CD14-positive monocyte (primary cell): Measurements from ENCODE around the gene BROX. TPM values are rescaled to one million over a fixed set of nuclear protein-coding genes. Genes with fewer than 3 reads are reported as not detected.

Source experiments
- DNase-seq, 3 donors: peaks; one replicate each; pipeline ENCODE4 v3.0.0-alpha.2; 2011 to 2022
- H2AFZ ChIP-seq: 2 replicates; pipeline ENCODE4 v1.6.0; 2012; ENCODE audit warnings: mild to moderate bottlenecking, low read depth, low read length, inconsistent platforms; ENCODE audit not compliant: insufficient read depth, poor library complexity, severe bottlenecking
- H3K27ac ChIP-seq, 2 donors: 1 replicate in 1 of 2; 2 replicates in 1 of 2; pipeline ENCODE4 v1.5.1; 2012 to 2013; ENCODE audit warnings: low read length in 2 of 2, control low read depth in 1 of 2, inconsistent platforms in 1 of 2, low read depth in 1 of 2, mild to moderate bottlenecking in 1 of 2
- H3K27me3 ChIP-seq, 2 donors: one replicate each; pipeline versions ENCODE4 v1.6.0 to v1.6.1; 2011 to 2013; ENCODE audit warnings: low read length in 2 of 2; ENCODE audit not compliant: control insufficient read depth in 2 of 2, insufficient read depth in 2 of 2
- H3K36me3 ChIP-seq, 2 donors: replicated peaks in 1 of 2; 1 replicate in 1 of 2; 2 replicates in 1 of 2; pipeline versions ENCODE4 v1.5.1 to v1.6.1; 2012 to 2013; ENCODE audit warnings: low read length in 2 of 2, control low read depth in 1 of 2, inconsistent platforms in 1 of 2, mild to moderate bottlenecking in 1 of 2; ENCODE audit not compliant: insufficient read depth in 2 of 2, control insufficient read depth in 1 of 2
- H3K4me1 ChIP-seq, 2 donors: 1 replicate in 1 of 2; 2 replicates in 1 of 2; pipeline versions ENCODE4 v1.5.1 to v1.6.1; 2012 to 2013; ENCODE audit warnings: low read length in 2 of 2, control low read depth in 1 of 2, inconsistent platforms in 1 of 2, mild to moderate bottlenecking in 1 of 2, moderate library complexity in 1 of 2; ENCODE audit not compliant: insufficient read depth in 2 of 2, control insufficient read depth in 1 of 2
- H3K4me2 ChIP-seq: replicated peaks from 2 replicates; pipeline ENCODE3; 2012; ENCODE audit warnings: low read length, moderate library complexity, mild to moderate bottlenecking; ENCODE audit not compliant: poor library complexity, severe bottlenecking; ENCODE audit errors: extremely low read depth
- H3K4me3 ChIP-seq, 3 experiments: fragments of 200-600 bp in 1 of 3; sonication (generic) in 1 of 3; replicated peaks in 1 of 3; 1 replicate in 2 of 3; 2 replicates in 1 of 3; pipeline ENCODE4 v1.5.1; 2011 to 2013; ENCODE audit warnings: low read length in 3 of 3, mild to moderate bottlenecking in 3 of 3, control low read depth in 2 of 3, low read depth in 2 of 3, inconsistent platforms in 1 of 3, moderate library complexity in 1 of 3
- H3K79me2 ChIP-seq: 2 replicates; pipeline ENCODE4 v1.6.0; 2012; ENCODE audit warnings: mild to moderate bottlenecking, control low read depth, inconsistent platforms, low read length, moderate library complexity; ENCODE audit not compliant: insufficient read depth
- H3K9ac ChIP-seq: 2 replicates; pipeline ENCODE4 v1.6.0; 2017; ENCODE audit warnings: low read length, mild to moderate bottlenecking; ENCODE audit not compliant: insufficient read depth, poor library complexity, severe bottlenecking
- H3K9me3 ChIP-seq, 2 donors: replicated peaks in 1 of 2; 1 replicate in 1 of 2; 2 replicates in 1 of 2; pipeline versions ENCODE4 v1.5.1 to v1.6.1; 2012 to 2013; ENCODE audit warnings: low read length in 2 of 2, control low read depth in 1 of 2; ENCODE audit not compliant: control insufficient read depth in 1 of 2, insufficient read depth in 1 of 2
- H4K20me1 ChIP-seq: 2 replicates; pipeline ENCODE4 v1.6.0; 2012; ENCODE audit warnings: mild to moderate bottlenecking, low read length, control low read depth, moderate library complexity; ENCODE audit not compliant: insufficient read depth
- H3K27ac Mint-ChIP-seq, 7 donors: one replicate each; pipeline ENCODE4 v1.8.0; 2020; ENCODE audit warnings: mild to moderate bottlenecking in 7 of 7, mixed read lengths in 7 of 7, moderate library complexity in 6 of 7, inconsistent platforms in 2 of 7
- H3K27me3 Mint-ChIP-seq, 3 donors: one replicate each; pipeline ENCODE4 v1.8.0; 2021 to 2022; ENCODE audit warnings: low read depth in 3 of 3, mild to moderate bottlenecking in 3 of 3, mixed read lengths in 3 of 3, moderate library complexity in 3 of 3, inconsistent platforms in 1 of 3
- H3K36me3 Mint-ChIP-seq, 2 donors: one replicate each; pipeline ENCODE4 v1.8.0; 2020; ENCODE audit warnings: mixed read lengths in 2 of 2, inconsistent platforms in 1 of 2, mild to moderate bottlenecking in 1 of 2
- H3K4me1 Mint-ChIP-seq: one replicate; pipeline ENCODE4 v1.8.0; 2020; ENCODE audit warnings: mild to moderate bottlenecking, mixed read lengths
- H3K4me3 Mint-ChIP-seq, 2 donors: one replicate each; pipeline ENCODE4 v1.8.0; 2020; ENCODE audit warnings: mild to moderate bottlenecking in 2 of 2, mixed read lengths in 2 of 2, moderate library complexity in 1 of 2
- H3K9me3 Mint-ChIP-seq, 7 donors: one replicate each; pipeline ENCODE4 v1.8.0; 2020 to 2022; ENCODE audit warnings: mixed read lengths in 7 of 7, mild to moderate bottlenecking in 6 of 7, moderate library complexity in 6 of 7, inconsistent platforms in 2 of 7
- WGBS: methylation state at CpG from one replicate; pipeline ENCODE4 v1.1.5; 2013; ENCODE audit warnings: missing lambda C conversion rate; ENCODE audit not compliant: insufficient coverage; 5-methylcytosine and 5-hydroxymethylcytosine counted together
- intact Hi-C, 2 donors: fragments of 100-400 bp; cut with micrococcal nuclease; formaldehyde crosslinking; loops; one replicate each; pipeline versions ENCODE4 v1.15.0 to v1.15.1; 2023
- polyA plus RNA-seq, 3 donors: library from polyadenylated mRNA; depleted of rRNA in 1 of 3; unstranded in 2 of 3; stranded (reverse) in 1 of 3; fragments of 300-500 nt in 2 of 3; fragments of >200 nt in 1 of 3; fragmentation: Illumina TruSeq in 2 of 3; gene quantifications; 1 replicate in 2 of 3; 2 replicates in 1 of 3; pipeline ENCODE4 v1.2.3, GENCODE V29; 2012 to 2021
- TF ChIP-seq, protein P1 (sequence below): fragments of 200-600 bp; IDR thresholded peaks from one replicate; pipeline ENCODE4 v1.8.0; 2022; ENCODE audit warnings: antibody characterized with exemption, mild to moderate bottlenecking

BROX gene
- polyA plus RNA-seq, 3 donors, result 9.0 to 35.4 (median 26.2) TPM

DNA sequence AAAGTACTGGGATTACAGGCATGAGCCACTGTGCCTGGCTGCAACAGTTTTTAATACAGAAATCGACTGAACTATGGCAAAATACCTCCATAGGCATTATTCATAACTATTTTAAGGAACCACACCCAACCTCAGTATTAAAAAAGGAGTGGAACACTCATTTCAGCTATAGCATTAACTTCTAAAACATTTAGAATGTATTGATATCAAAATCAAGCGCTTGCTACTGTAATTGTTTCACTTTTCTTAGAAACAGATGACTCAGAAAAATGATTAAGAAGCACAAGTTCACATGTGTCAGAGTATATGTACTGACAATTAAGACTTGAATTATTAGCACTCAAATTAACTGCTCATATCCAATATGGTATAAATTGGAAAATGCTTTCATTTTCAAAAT is 15.2 kb upstream of the BROX start:
- no peak overlapping the region for H3K27ac ChIP-seq
- DNase-seq, result no peak
- H3K27me3 ChIP-seq, result no peaks in the 10 kb centered on the region
- H3K4me3 ChIP-seq, result no peak overlapping the region
- intact Hi-C loops, result no loop called here
- Mint-ChIP-seq H3K4me1 (no peaks in the 10 kb centered on the region), H3K4me3 (no peak overlapping the region), H3K9me3 (no peaks in the 10 kb centered on the region), H3K27me3 (no peaks in the 10 kb centered on the region), H3K36me3 (peaks cover 26 to 36% of the 10 kb centered on the region in 2 donors), H3K27ac (no peak overlapping the region)
- H3K36me3 ChIP-seq, result peaks cover 27 to 65% of the 10 kb centered on the region in 2 donors
- H3K4me2 ChIP-seq, result no peak overlapping the region
- no peak overlapping the region for H2AFZ ChIP-seq
- H3K4me1 ChIP-seq, result no peaks in the 10 kb centered on the region
- no peak overlapping the region for H3K9ac ChIP-seq
- H4K20me1 ChIP-seq, result peaks cover 15% of the 10 kb centered on the region
- TF ChIP-seq, protein P1, sequence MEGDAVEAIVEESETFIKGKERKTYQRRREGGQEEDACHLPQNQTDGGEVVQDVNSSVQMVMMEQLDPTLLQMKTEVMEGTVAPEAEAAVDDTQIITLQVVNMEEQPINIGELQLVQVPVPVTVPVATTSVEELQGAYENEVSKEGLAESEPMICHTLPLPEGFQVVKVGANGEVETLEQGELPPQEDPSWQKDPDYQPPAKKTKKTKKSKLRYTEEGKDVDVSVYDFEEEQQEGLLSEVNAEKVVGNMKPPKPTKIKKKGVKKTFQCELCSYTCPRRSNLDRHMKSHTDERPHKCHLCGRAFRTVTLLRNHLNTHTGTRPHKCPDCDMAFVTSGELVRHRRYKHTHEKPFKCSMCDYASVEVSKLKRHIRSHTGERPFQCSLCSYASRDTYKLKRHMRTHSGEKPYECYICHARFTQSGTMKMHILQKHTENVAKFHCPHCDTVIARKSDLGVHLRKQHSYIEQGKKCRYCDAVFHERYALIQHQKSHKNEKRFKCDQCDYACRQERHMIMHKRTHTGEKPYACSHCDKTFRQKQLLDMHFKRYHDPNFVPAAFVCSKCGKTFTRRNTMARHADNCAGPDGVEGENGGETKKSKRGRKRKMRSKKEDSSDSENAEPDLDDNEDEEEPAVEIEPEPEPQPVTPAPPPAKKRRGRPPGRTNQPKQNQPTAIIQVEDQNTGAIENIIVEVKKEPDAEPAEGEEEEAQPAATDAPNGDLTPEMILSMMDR, result no peak
- WGBS, result no CpG with 5 or more reads among the region's 2 CpGs
- H3K9me3 ChIP-seq, result no peaks in the 10 kb centered on the region
- H3K79me2 ChIP-seq, result peaks cover 19% of the 10 kb centered on the region

DNA sequence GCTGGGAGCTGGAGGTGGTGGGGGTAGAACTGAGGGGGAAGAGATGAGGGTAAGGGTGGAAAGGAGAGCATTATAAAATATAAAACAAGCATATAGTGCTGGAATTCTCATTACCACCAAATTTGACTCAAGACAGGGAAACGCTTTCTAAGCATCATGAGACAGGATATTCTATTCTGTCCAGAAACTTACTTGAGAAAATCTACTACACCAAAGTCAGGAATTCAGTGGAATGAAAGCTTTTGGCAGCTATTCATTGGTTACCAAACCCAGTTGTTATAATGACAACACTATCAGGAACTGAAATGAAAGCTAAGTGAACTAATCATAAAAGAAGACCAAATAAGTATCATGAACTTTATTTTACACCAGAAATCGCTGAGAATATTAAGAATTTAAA is 14.5 kb upstream of the BROX start:
- H3K79me2 ChIP-seq, result peaks cover 19% of the 10 kb centered on the region
- intact Hi-C loops, result no loop called here
- Mint-ChIP-seq H3K36me3 (peaks cover 26 to 36% of the 10 kb centered on the region in 2 donors), H3K27me3 (no peaks in the 10 kb centered on the region), H3K4me3 (no peak overlapping the region), H3K9me3 (no peaks in the 10 kb centered on the region), H3K27ac (no peak overlapping the region), H3K4me1 (no peaks in the 10 kb centered on the region)
- WGBS, result no CpG with 5 or more reads among the region's 2 CpGs
- no peaks in the 10 kb centered on the region for H3K9me3 ChIP-seq
- no peak overlapping the region for H3K4me2 ChIP-seq
- TF ChIP-seq, protein P1, result no peak
- H3K4me1 ChIP-seq, result no peaks in the 10 kb centered on the region
- no peak overlapping the region for H2AFZ ChIP-seq
- H3K36me3 ChIP-seq, result peaks cover 28 to 65% of the 10 kb centered on the region in 2 donors
- no peak overlapping the region for H3K27ac ChIP-seq
- DNase-seq, result no peak
- no peak overlapping the region for H3K9ac ChIP-seq
- H4K20me1 ChIP-seq, result peaks cover 15% of the 10 kb centered on the region
- H3K27me3 ChIP-seq, result no peaks in the 10 kb centered on the region
- H3K4me3 ChIP-seq, result no peak overlapping the region
